ENCODE data around the gene PIAS4. TPM values are rescaled to one million over a fixed set of nuclear protein-coding genes. Genes with fewer than 3 reads are reported as not detected.

The PIAS4 gene
- total RNA-seq, 1 donor from 2014 or later: 58.8 TPM

- TF ChIP-seq, protein P1, sequence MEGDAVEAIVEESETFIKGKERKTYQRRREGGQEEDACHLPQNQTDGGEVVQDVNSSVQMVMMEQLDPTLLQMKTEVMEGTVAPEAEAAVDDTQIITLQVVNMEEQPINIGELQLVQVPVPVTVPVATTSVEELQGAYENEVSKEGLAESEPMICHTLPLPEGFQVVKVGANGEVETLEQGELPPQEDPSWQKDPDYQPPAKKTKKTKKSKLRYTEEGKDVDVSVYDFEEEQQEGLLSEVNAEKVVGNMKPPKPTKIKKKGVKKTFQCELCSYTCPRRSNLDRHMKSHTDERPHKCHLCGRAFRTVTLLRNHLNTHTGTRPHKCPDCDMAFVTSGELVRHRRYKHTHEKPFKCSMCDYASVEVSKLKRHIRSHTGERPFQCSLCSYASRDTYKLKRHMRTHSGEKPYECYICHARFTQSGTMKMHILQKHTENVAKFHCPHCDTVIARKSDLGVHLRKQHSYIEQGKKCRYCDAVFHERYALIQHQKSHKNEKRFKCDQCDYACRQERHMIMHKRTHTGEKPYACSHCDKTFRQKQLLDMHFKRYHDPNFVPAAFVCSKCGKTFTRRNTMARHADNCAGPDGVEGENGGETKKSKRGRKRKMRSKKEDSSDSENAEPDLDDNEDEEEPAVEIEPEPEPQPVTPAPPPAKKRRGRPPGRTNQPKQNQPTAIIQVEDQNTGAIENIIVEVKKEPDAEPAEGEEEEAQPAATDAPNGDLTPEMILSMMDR (conservative IDR thresholded peaks at IDR 0.05): no peak
- Mint-ChIP-seq H3K4me1 (peaks cover 23% of the 10 kb centered on the region), H3K27ac (ENCODE audit: unreplicated experiment) (peak overlapping the region; percentile 27), H3K36me3 (ENCODE audit: low read depth) (peaks cover 34% of the 10 kb centered on the region), H3K4me3 (peak overlapping the region; percentile 80), H3K9me3 (no peaks in the 10 kb centered on the region), H3K27me3 (ENCODE audit: low read depth) (peaks cover 9% of the 10 kb centered on the region)
- DNase-seq (ENCODE audit: low read depth, low spot score): no peak
Measured at GRCh38 chr19:3979674-3980352, 27.7 kb upstream of the PIAS4 start.

DNA sequence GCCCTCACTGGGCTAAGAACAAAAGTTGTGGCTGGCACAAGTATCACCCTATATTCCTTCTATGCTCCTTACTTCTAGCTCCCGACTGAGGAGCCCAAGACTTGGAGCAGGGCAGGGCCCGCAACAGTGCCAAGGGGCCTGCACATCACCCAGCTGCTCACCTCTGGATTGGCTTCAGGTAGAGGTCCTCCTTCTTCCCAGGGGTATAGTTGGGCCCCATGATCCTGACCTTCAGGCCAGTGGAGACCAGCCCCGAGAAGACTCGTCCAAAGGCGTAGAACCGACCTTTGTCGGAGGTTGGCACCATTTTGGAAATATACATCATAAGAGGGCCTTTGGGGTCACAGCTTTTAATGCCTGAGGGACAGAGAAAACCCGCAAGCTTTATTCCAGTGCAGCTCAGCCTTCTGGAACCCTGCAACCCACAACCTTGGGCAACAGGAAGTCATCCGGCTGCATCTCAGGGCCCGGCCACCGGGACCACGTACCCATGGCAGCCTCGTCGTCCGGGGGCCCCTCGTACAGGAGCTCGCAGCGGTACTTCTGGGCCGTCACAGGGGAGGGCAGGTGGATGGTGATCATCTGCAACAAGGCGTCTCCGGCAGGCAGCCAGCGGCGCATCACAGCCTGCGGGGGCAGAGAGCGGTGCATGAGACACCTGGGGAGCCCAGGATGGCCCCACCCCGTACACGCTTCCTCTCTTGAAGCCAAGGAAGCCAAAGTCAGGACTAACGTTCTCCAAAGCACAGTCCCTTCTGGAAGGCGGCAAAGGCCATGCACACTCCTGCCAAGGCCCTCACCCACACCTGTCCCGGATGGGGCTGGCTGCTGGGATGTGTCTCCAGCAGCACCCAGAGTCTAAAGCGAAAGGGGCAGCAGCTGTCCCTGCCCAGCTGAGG, 26.9 kb upstream of the PIAS4 start:
- H3K27me3 Mint-ChIP-seq (ENCODE audit: low read depth): peaks cover 15% of the 10 kb centered on the region
- TF ChIP-seq, protein P1 (conservative IDR thresholded peaks at IDR 0.05): no peak
- peaks cover 28% of the 10 kb centered on the region for H3K4me1 Mint-ChIP-seq
- no peaks in the 10 kb centered on the region for H3K9me3 Mint-ChIP-seq
- H3K36me3 Mint-ChIP-seq (ENCODE audit: low read depth): peaks cover 35% of the 10 kb centered on the region
- peak overlapping the region; percentile 76 for H3K4me3 Mint-ChIP-seq
- H3K27ac Mint-ChIP-seq (ENCODE audit: unreplicated experiment): no peak overlapping the region
- no peak for DNase-seq (ENCODE audit: low read depth, low spot score)

- Mint-ChIP-seq H3K27me3 (ENCODE audit: low read depth) (peaks cover 23% of the 10 kb centered on the region), H3K36me3 (ENCODE audit: low read depth) (peaks cover 35% of the 10 kb centered on the region), H3K9me3 (no peaks in the 10 kb centered on the region), H3K4me3 (peak overlapping the region; percentile 76), H3K4me1 (peaks cover 36% of the 10 kb centered on the region), H3K27ac (ENCODE audit: unreplicated experiment) (no peak overlapping the region)
- no peak for DNase-seq (ENCODE audit: low read depth, low spot score)
- TF ChIP-seq, protein P1 (conservative IDR thresholded peaks at IDR 0.05): no peak
Measured at GRCh38 chr19:3981373-3981735, 26.2 kb upstream of the PIAS4 start.

DNA sequence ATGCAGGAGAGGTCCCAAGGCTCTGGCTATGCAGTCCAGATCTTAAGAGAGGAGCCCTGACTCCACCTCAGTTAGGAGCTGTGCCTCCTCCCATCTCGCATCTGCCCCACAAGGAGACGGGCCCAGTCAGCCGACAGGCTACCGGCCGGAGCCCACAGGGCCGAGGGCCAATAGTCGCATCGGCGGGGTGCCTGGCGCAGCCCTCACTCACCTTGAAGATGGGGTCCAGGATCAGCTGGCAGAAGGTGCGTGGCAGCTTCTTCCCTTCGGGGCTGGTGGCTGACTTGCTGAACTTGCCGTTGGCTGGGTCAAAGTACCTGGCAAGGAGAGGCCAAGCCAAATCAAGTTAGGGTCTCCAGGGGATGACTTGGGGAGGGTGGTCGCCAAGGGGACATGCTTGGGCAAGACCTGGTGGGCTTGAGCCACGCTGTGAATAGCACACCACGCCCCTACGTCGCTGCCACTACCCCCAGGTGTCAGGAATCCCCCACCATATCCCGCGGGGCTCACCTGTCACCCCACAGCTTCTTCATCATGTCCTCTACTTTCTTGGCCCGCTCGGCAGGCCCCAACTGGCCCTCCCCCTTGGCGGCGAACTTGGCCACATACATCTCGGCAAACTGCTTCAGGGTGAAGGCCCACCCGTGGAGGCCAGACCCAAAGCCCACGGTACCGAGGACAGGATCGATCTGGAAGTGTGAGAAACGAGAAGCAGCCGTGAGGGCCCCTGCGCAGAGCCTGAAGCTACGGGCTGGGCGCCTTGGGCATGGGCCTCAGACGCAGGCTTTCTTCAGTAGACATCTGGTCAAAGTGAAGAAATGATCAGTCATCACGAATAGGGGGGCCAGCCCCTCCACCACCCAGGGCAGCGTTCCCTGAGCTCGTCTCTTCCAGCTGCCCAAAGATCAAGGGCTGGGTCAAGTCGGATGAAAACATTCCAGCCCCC, 25.5 kb upstream of the PIAS4 start:
- DNase-seq (ENCODE audit: low read depth, low spot score): no peak
- peaks cover 29% of the 10 kb centered on the region for H3K27me3 Mint-ChIP-seq (ENCODE audit: low read depth)
- peak overlapping the region; percentile 99 for H3K4me3 Mint-ChIP-seq
- TF ChIP-seq, protein P1 (conservative IDR thresholded peaks at IDR 0.05): no peak
- peak overlapping the region; percentile 35 for H3K27ac Mint-ChIP-seq (ENCODE audit: unreplicated experiment)
- peaks cover 35% of the 10 kb centered on the region for H3K36me3 Mint-ChIP-seq (ENCODE audit: low read depth)
- H3K9me3 Mint-ChIP-seq: no peaks in the 10 kb centered on the region
- peaks cover 41% of the 10 kb centered on the region for H3K4me1 Mint-ChIP-seq

Measured in neural crest cell (in vitro differentiated cells).